A549 treated with DMSO at 1 μM for 4 hours (cell line): ENCODE data around the gene COQ6. TPM values are rescaled to one million over a fixed set of nuclear protein-coding genes. Genes with fewer than 3 reads are reported as not detected.

ENCODE experiments used
- total RNA-seq: library from RNA; stranded (reverse); fragments of 200-300 nt; extraction: Qiagen RNA extraction; gene quantifications from 5 replicates; pipeline ENCODE4 v1.2.3, GENCODE V29; 2022; ENCODE audit warnings: low read depth

COQ6 gene
- total RNA-seq, result 24.6 to 28.9 TPM (median 26.8 TPM) in 5 replicates

DNA sequence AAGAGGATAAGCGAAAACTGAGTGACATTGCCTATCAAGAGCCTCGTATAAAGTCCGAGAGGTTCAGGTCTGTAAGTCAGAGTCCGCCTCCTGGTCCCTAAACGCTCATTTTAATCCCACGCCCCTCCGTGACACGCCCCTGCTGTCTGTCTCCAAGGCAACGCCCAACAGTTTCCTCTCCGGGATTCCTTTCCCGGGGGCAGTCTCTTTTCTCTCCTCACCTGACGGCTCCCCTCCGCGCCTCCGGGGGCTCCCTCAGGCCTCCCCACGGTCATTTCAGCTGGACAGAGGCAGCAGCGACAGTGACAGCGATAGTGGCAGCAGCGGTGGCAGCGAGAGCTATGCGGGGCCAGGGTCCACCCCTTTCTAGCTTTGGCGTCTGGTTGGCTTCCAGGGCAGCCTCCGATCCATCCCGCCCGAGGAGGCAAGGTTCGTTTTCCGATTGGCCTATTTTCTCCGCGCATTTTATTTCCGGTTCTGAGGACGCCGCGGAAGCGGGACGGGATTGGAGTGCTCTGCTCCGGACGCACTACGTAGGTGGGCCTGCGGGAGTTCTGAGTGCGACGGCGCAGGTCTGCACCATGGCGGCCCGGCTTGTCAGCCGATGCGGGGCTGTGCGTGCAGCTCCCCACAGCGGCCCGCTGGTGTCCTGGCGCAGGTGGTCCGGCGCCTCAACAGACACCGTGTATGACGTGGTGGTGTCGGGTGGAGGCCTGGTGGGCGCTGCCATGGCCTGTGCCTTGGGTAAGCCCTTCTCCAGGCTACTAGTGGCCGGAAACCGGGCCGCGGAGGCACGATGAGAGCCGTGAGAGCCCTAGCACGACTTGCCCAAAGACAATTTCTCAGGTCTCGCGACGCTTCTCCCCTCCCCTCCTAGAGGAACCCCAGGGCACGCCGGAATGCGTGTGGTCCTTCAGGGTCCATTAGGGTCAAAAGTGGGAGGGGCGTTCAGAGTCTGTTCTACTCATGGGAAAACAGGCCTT, at the start of gene COQ6, which contains the start of gene FAM161B:
Gene COQ6 (plus strand): TSS at position 551 of the 983 bp plus-strand sequence. CDS start 31 bp downstream, at position 582.
Gene FAM161B (minus strand): TSS at position 343 of the 983 bp plus-strand sequence. CDS start 68 bp downstream, at position 275.

Other genes with a start within 250 kb of the COQ6 start
- gene PNMA1, start 235.9 kb upstream of the COQ6 start, total RNA-seq, result 58.9 to 67.1 TPM (median 63.6 TPM) in 5 replicates
- 6.7 to 11.8 TPM (median 9.6 TPM) in 5 replicates for gene PTGR2, start 98.5 kb upstream of the COQ6 start, total RNA-seq
- 43.9 to 50.8 TPM (median 48.9 TPM) in 5 replicates for gene ZNF410, start 63.4 kb upstream of the COQ6 start, total RNA-seq
- gene FAM161B, start 208 bp upstream of the COQ6 start, total RNA-seq, result 1.8 to 2.3 TPM (median 2.1 TPM) in 5 replicates
- gene ENTPD5, start 69.0 kb downstream of the COQ6 start, total RNA-seq, result 5.7 to 7.6 TPM (median 6.5 TPM) in 5 replicates
- gene BBOF1, start 69.0 kb downstream of the COQ6 start, total RNA-seq, result 2.9 to 5.3 TPM (median 3.7 TPM) in 5 replicates
- gene ALDH6A1, start 134.2 kb downstream of the COQ6 start, total RNA-seq, result 2.3 to 2.9 TPM (median 2.5 TPM) in 5 replicates
- gene LIN52, start 134.7 kb downstream of the COQ6 start, total RNA-seq, result 4.7 to 7.1 TPM (median 5.4 TPM) in 5 replicates